ENCODE results near the gene AFF2.

DNA sequence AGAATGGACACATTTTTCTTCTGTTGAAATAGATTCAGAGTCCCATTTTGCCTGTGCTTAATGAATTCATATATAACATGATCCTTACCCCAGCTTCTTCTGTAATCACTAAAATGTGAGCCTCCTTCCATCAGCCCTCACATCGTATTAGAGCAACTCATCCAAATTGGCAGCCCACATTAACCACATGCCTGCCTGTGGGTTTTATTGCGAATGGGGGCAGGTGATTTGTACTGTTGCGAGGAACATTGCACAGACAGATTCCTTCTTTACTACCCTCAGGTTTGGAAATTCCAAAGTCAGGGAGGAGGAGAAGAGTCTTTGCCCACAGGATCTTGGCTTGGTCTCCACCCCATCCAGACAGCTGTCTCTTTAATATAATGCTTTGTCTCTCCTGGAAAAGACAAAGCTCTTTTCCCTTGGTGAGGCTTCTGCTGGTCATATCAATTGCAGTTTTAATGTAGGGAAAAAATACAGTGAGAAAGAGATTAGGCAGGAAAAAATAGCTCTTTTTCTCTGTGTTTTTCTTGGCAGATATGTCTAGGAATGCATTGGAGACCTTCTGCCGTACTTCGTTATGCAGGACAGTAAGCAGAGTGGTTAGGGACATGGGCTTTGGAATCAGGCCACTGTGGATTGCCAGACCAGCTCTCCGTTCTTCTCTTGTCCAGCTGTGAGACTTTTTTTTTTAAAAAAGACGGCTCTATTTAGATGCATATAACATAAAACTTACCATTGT lies 371.2 kb downstream of the AFF2 start:
- TF ChIP-seq, protein P1, sequence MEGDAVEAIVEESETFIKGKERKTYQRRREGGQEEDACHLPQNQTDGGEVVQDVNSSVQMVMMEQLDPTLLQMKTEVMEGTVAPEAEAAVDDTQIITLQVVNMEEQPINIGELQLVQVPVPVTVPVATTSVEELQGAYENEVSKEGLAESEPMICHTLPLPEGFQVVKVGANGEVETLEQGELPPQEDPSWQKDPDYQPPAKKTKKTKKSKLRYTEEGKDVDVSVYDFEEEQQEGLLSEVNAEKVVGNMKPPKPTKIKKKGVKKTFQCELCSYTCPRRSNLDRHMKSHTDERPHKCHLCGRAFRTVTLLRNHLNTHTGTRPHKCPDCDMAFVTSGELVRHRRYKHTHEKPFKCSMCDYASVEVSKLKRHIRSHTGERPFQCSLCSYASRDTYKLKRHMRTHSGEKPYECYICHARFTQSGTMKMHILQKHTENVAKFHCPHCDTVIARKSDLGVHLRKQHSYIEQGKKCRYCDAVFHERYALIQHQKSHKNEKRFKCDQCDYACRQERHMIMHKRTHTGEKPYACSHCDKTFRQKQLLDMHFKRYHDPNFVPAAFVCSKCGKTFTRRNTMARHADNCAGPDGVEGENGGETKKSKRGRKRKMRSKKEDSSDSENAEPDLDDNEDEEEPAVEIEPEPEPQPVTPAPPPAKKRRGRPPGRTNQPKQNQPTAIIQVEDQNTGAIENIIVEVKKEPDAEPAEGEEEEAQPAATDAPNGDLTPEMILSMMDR (IDR thresholded peaks at IDR 0.05; ENCODE audit: low read length), result no peak
- TF ChIP-seq EZH2 (optimal IDR thresholded peaks at IDR 0.05; ENCODE audit: low read depth, low read length), result no peak
